HG02798 (cell line): ENCODE measurements around the gene ADAMTSL3.

Source experiments
- ATAC-seq: cut with Tn5 transposase; IDR thresholded peaks from one replicate; pipeline ENCODE4 v1.9.1; 2021; ENCODE audit warnings: mild to moderate bottlenecking; ENCODE audit not compliant: unreplicated experiment, poor library complexity

Gene ADAMTSL3

DNA sequence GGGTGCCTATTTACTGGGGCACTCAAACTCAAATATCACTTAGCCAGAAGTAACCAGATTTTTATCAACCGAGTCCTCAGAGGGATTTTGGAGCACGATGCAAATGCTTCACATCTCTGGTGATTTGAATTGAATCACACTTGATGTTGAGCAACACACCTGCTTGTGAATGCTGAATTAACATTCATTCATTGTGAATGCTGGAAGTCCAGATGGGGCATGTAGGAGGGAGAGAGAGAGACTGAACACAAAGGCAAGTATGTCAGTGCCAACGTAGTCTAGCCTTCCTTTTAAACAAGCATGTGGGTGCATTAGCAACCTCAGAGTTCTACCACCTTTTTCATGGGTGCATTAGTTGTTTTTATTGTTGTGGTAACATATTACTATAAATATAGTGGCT is 156.2 kb downstream of the ADAMTSL3 start:
- no peak for ATAC-seq

- ATAC-seq = no peak
Measured at GRCh38 chr15:83813682-83814081, 159.8 kb downstream of the ADAMTSL3 start.

DNA sequence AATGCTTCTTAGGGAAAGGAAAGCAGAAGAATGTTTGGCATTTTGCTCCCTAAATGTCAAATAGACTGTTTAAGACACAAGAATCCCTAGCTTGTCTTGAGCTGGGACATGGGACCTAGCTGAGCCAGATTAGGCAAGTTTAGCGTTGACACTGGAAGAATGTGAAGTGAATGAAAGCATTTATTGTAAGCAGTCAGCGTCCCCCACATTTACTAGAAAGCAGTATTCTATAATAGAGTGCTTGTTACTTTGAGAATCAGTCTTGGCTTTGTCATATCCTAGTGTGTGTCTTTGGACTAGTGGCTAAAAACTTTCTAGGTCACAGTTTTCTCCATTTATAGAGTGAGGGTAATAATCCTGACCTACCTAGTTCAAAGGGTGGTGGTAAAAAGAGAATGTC is 161.6 kb downstream of the ADAMTSL3 start:
- no peak for ATAC-seq

- ATAC-seq = no peak
Measured at GRCh38 chr15:83816124-83816883, 162.4 kb downstream of the ADAMTSL3 start.

DNA sequence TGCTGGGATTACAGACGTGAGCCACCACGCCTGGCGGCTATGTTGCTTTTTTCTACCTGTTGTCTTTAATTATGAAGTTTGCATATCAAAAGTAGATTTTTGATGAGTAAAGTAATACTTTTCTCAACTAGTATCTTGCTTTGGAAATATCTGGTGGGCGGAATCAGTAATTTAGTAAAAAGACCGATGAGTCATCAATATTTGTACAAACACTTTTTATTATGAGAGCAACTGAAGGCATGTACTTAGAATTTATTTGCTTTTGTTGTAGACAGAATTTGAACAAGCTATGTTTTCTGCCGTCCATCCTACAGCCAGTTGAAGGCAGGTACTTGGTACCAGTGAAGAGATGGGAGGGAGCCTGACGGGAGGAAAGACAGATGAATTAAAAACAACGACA is 164.7 kb downstream of the ADAMTSL3 start:
- ATAC-seq = no peak

DNA sequence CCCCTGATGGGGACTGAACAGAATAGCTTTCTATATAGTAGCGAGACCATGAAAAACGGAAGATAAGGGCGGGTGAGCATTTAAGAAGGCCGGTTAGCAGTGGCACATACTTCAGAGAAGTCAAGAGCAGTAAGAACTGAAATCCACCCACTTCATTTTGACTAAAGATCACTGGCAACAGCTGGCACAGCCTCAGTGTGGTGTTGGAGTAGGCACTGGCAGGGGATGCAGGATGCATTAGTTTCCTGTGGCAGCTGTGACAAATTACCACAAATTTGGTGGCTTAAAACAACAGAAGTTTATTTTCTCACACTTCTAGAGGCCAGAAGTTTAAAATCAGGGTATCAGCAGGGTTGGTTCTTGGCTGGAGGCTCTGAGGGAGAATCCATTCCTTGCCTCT is 176.5 kb downstream of the ADAMTSL3 start:
- no peak for ATAC-seq

GRCh38 chr15:83833569-83833968 is 179.6 kb downstream of the ADAMTSL3 start:
- no peak for ATAC-seq

DNA sequence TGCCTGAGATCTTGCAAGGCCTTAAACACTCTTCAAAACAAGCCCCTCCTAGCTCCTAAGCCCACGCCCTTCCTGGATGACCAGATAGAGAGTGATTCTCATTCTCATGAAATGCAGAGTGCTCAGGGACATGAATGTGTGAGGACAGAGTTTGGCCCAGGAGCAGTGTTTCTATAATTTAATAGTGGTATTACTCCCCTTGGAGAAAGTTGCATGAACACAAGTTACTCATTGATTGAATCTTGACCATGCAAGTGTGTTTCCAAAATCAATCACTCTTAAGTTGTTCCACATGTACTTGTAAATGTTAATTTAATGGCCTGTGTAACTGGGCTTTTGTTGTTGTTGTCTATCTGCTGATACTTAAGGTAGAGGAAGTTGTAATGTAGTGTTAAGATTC is 181.6 kb downstream of the ADAMTSL3 start:
- no peak for ATAC-seq

DNA sequence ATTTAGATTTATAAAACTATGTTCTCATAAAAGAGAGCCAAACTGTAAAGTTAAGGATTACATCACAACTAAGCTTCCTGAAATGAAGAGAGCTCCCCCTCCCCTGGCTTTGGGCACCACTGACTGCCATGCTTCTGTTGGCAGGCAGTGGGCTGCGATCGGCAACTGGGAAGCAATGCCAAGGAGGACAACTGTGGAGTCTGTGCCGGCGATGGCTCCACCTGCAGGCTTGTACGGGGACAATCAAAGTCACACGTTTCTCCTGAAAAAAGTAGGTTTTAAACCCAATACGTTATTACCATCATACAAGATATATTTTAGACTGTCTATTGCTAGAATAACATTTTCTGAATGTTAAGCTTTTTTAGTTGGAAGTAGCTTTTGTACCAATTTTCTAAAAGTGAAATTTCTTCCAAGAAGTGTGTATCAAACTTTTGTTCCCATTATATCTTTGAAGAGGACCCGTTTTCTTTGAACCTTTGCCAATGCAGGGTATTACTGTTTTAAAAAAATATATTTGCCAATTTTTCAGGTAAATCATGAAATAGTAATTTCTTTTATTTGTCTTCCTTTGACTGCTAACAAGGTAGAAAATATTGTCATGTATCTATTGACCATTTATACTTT is 184.1 kb downstream of the ADAMTSL3 start:
- no peak for ATAC-seq

DNA sequence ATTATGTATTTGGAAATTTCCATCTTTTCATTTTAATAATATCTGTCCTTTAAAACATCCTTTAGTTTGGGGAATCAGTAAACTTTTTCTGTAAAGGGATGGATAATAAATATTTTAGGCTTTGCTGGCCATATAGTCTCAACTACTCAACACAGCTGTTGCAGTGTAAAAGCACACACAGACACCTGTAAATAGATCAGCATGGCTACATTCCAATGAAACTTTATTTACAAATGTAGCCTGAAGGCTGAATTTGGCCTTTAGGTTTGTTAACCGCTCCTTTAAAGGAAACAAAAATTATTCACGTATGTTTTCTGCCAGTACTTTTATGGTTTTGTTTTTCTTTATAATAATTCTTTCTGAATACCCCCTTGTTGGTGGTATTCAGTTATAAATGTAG is 184.8 kb downstream of the ADAMTSL3 start:
- no peak for ATAC-seq

DNA sequence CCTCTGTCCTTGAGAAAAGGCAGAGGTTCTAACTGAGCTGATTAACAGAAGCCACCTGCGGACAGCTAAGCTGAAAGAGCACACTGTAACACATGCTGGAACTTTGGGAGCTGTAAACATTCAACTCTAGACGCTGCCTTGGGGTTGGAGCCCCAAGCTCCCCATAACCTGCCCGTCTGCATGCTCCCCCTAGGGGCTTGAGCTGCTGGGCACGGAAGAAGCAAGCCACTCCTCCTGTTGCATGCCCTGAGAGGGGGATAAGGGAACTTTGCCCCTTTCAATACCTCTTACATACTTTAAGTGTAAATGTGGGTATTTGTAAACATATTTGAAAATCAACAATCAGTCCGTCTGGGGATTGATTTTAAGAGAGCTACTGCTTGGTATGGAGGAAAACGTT is 188.4 kb downstream of the ADAMTSL3 start:
- ATAC-seq = no peak

- no peak for ATAC-seq
Measured at GRCh38 chr15:83843471-83843871, 189.5 kb downstream of the ADAMTSL3 start.

- no peak for ATAC-seq
Measured at GRCh38 chr15:83844742-83845141, 190.8 kb downstream of the ADAMTSL3 start.

DNA sequence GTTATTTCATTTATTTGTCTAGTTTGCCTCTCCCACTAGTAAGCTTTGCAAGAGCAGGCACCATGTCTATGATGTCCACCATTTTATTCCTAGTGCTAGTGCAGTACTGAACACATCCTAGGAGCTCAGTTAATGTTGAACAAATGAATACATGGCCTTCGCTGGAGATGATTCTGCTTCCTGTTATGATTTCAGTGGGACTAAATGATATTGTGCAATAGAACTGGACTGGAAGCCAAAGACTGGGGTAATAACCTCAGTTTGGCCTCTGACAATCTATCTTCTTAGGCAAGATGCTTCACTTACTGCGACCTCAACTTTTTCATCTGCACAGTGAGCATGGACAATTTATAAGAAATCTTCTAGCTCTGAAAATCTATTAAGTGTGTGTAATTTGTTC is 191.3 kb downstream of the ADAMTSL3 start:
- ATAC-seq = no peak

DNA sequence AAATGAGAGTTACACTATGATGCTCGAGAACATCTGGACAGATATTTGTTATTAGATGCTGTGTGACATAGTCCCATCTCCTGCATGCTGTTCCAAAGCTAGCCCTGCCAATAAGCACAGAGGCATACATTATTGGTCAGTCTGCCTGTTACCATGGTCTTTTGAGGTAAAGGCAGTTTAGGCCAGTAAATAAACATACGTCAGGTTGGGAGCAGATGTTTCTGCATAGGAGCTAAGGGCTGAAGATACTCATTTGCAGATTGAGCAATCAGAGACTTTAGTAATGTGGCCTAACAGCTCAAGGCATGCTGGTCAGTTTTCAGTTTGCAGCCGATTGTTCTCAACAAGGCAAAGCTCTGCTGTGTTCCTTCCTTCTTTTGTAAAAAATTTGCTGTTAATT is 192.9 kb downstream of the ADAMTSL3 start:
- no peak for ATAC-seq

DNA sequence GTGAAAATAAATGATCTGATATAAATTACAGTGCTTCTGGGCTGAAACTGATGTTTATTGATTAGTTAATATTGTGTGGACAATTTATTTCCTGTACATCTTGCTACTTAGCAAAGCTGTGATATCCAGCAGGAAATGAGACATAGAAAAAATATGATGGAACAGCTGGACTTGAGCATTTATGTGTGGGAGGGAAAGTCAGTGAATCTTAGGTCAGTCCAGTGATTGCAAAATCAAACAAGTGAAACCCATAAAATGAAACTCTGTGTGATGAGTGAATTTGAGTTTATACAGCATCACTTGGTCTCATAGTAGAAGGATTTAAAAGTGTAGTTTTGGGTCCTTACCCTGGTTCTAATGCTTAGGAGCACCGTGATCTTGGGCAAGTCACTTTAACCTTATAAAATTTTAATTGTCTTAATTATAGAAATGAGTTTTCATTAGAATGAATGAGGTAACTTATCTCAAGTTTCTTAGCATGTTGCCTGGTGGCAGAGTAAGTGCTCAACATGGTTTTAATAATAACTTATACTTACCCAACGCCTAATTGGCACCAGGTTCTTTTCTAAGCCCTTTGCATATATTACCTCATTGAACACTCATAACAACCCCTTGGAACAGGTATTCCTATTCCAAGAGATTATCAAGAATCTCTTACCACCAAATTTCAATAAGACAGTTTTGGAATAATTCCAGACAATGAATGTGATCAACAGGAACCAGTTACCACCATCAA is 194.6 kb downstream of the ADAMTSL3 start:
- ATAC-seq = no peak

GRCh38 chr15:83850015-83850414 is 196.1 kb downstream of the ADAMTSL3 start:
- no peak for ATAC-seq

GRCh38 chr15:83850501-83851245 is 196.8 kb downstream of the ADAMTSL3 start:
- ATAC-seq = no peak

GRCh38 chr15:83853232-83853631 is 199.3 kb downstream of the ADAMTSL3 start:
- no peak for ATAC-seq

DNA sequence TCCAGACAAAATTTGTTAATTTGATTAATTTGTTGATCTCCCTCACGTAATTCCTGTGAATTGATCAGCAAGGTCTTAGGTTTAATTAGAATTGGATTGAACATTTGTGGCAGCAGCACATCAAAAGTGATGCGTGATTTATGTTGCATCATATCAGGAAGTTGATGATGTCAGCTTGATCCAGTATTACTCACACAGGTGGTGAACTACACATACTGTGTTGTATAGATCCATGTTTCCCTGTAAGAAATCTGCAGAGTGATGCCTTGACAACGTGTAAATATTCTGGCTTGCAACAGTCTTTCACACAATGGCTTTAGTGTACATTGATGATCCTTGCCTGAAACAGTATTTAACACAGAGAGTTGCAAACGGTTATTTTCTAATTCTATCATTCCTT is 200.4 kb downstream of the ADAMTSL3 start:
- no peak for ATAC-seq
